ENCODE results near the gene CHL1. TPM values are rescaled to one million over a fixed set of nuclear protein-coding genes. Genes with fewer than 3 reads are reported as not detected.

Gene CHL1
- total RNA-seq, 1 experiment from 2014 or later = not detected

DNA sequence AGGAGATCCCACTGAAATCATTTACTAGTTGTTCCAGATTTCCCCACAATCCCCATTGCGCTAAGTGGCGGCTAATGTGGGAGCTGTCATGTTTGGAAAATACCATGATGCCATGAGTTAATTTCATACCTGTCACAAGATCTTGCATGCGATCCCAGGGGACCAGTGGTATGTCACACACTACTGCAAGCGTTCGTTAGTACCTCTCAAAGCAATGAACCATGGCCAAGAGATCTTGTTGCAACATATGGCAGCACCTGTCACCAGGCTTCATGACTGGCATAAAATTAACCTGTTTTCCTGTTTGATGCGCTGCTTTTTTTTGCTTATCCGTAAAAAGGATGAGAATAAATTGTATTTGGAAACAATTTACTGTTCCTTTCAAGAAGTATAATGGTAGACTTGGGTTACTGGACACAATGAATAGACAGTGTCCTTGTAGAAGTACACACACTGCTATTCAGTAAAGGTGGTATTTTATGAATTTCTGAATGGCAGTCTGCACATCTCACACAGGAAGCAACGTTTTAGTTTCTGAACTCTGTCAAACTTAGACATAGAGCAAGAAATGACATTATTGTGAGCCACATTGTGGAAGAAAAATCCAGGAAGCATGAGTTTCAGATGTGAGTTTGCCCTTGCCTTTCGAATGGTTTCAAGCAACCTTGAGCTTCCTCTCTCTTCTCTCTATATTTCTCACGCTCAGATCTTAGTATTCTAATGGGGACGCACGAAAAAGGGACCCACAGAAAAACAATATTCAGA is 81.9 kb downstream of the CHL1 start:
- ChIA-PET POLR2A (no interaction called here), CTCF (no interaction called here)
- no peak for DNase-seq
- Mint-ChIP-seq H3K9me3 (ENCODE audit: unreplicated experiment) (no peaks in the 10 kb centered on the region), H3K27ac (ENCODE audit: unreplicated experiment) (no peak overlapping the region), H3K4me3 (ENCODE audit: unreplicated experiment) (no peak overlapping the region), H3K4me1 (ENCODE audit: low read depth, unreplicated experiment) (no peaks in the 10 kb centered on the region), H3K36me3 (ENCODE audit: insufficient read depth, unreplicated experiment) (no peaks in the 10 kb centered on the region), H3K27me3 (ENCODE audit: insufficient read depth, unreplicated experiment) (peaks cover 5% of the 10 kb centered on the region)
- no TSS peak for BruUV-seq (replicated peaks)
- Histone ChIP-seq H3K4me3 (ENCODE audit: low read depth, low read length) (no peak overlapping the region), H3K9me3 (no peaks in the 10 kb centered on the region), H3K36me3 (ENCODE audit: control insufficient read depth, insufficient read depth, low read length) (no peaks in the 10 kb centered on the region), H3K4me1 (no peaks in the 10 kb centered on the region), H3K27me3 (replicated peaks; ENCODE audit: control insufficient read depth, insufficient read depth, low read length) (no peaks in the 10 kb centered on the region)
- intact Hi-C loops (cut with micrococcal nuclease; ENCODE audit: unreplicated experiment) = no loop called here
- TF ChIP-seq, protein P1, sequence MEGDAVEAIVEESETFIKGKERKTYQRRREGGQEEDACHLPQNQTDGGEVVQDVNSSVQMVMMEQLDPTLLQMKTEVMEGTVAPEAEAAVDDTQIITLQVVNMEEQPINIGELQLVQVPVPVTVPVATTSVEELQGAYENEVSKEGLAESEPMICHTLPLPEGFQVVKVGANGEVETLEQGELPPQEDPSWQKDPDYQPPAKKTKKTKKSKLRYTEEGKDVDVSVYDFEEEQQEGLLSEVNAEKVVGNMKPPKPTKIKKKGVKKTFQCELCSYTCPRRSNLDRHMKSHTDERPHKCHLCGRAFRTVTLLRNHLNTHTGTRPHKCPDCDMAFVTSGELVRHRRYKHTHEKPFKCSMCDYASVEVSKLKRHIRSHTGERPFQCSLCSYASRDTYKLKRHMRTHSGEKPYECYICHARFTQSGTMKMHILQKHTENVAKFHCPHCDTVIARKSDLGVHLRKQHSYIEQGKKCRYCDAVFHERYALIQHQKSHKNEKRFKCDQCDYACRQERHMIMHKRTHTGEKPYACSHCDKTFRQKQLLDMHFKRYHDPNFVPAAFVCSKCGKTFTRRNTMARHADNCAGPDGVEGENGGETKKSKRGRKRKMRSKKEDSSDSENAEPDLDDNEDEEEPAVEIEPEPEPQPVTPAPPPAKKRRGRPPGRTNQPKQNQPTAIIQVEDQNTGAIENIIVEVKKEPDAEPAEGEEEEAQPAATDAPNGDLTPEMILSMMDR (IDR thresholded peaks at IDR 0.05; ENCODE audit: insufficient read depth in 1 of 2, low read depth in 1 of 2, low read length in 1 of 2, severe bottlenecking in 1 of 2, unreplicated experiment in 1 of 2) = no peak

DNA sequence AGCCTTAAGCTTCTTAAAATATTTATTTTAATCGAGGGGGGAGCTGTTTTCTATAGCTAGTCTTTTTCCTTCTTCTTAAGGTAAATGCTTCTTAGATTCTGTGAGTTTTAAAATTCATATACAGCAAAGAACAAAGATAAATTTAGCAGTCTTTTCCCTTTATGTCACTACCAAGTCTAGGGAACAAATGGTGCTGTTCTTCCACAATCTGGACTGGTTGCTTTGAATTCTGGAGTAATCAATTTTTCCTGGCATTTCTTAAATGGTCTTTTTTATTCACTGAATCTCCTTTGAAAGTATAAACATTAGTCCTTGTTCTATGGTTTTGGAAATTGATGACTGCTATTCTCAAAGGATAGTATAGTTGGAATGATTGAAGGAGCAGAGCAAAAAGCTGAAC is 82.8 kb downstream of the CHL1 start:
- Histone ChIP-seq H3K27me3 (replicated peaks; ENCODE audit: control insufficient read depth, insufficient read depth, low read length) (no peaks in the 10 kb centered on the region), H3K36me3 (ENCODE audit: control insufficient read depth, insufficient read depth, low read length) (no peaks in the 10 kb centered on the region), H3K4me3 (ENCODE audit: low read depth, low read length) (no peak overlapping the region), H3K4me1 (no peaks in the 10 kb centered on the region), H3K9me3 (no peaks in the 10 kb centered on the region)
- Mint-ChIP-seq H3K4me3 (ENCODE audit: unreplicated experiment) (no peak overlapping the region), H3K4me1 (ENCODE audit: low read depth, unreplicated experiment) (no peaks in the 10 kb centered on the region), H3K36me3 (ENCODE audit: insufficient read depth, unreplicated experiment) (no peaks in the 10 kb centered on the region), H3K9me3 (ENCODE audit: unreplicated experiment) (no peaks in the 10 kb centered on the region), H3K27me3 (ENCODE audit: insufficient read depth, unreplicated experiment) (no peaks in the 10 kb centered on the region), H3K27ac (ENCODE audit: unreplicated experiment) (no peak overlapping the region)
- DNase-seq = no peak
- no TSS peak for BruUV-seq (replicated peaks)
- CTCF ChIA-PET = no interaction called here
- POLR2A ChIA-PET = no interaction called here
- intact Hi-C loops (cut with micrococcal nuclease; ENCODE audit: unreplicated experiment) = no loop called here
- TF ChIP-seq, protein P1 (IDR thresholded peaks at IDR 0.05; ENCODE audit: insufficient read depth in 1 of 2, low read depth in 1 of 2, low read length in 1 of 2, severe bottlenecking in 1 of 2, unreplicated experiment in 1 of 2) = no peak

DNA sequence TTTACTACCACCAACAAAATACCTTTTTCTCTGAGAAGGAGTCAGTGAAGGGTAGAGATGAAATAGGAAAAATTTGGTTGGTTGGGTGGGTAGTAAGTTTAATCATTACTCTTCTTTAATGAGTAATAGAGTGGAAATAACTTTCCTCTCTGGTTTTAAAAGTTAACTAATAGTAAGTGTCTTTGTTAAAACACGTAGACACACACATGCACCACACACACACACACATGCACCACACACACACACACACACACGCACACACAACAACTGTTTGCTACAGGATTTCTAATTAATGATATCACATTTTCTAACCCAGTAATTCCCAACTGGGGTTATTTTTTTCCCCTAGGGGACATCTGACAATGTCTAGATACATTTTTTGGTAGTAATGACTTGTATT is 84.1 kb downstream of the CHL1 start:
- no peaks in the 10 kb centered on the region for H3K36me3 ChIP-seq (ENCODE audit: control insufficient read depth, insufficient read depth, low read length)
- intact Hi-C loops (cut with micrococcal nuclease; ENCODE audit: unreplicated experiment) = no loop called here
- CTCF ChIA-PET = no interaction called here
- H3K9me3 ChIP-seq = no peaks in the 10 kb centered on the region
- no peak for DNase-seq
- Mint-ChIP-seq H3K4me3 (ENCODE audit: unreplicated experiment) (no peak overlapping the region), H3K9me3 (ENCODE audit: unreplicated experiment) (no peaks in the 10 kb centered on the region), H3K4me1 (ENCODE audit: low read depth, unreplicated experiment) (no peaks in the 10 kb centered on the region), H3K27me3 (ENCODE audit: insufficient read depth, unreplicated experiment) (no peaks in the 10 kb centered on the region), H3K36me3 (ENCODE audit: insufficient read depth, unreplicated experiment) (no peaks in the 10 kb centered on the region), H3K27ac (ENCODE audit: unreplicated experiment) (no peak overlapping the region)
- no TSS peak for BruUV-seq (replicated peaks)
- H3K4me1 ChIP-seq = no peaks in the 10 kb centered on the region
- H3K4me3 ChIP-seq (ENCODE audit: low read depth, low read length) = no peak overlapping the region
- H3K27me3 ChIP-seq (replicated peaks; ENCODE audit: control insufficient read depth, insufficient read depth, low read length) = no peaks in the 10 kb centered on the region
- TF ChIP-seq, protein P1 (IDR thresholded peaks at IDR 0.05; ENCODE audit: insufficient read depth in 1 of 2, low read depth in 1 of 2, low read length in 1 of 2, severe bottlenecking in 1 of 2, unreplicated experiment in 1 of 2) = no peak
- POLR2A ChIA-PET = no interaction called here
